ENCODE data around the gene COL8A1. TPM values are rescaled to one million over a fixed set of nuclear protein-coding genes. Genes with fewer than 3 reads are reported as not detected.

Gene COL8A1
- total RNA-seq, 1 experiment from 2014 or later = 0.07 TPM

DNA sequence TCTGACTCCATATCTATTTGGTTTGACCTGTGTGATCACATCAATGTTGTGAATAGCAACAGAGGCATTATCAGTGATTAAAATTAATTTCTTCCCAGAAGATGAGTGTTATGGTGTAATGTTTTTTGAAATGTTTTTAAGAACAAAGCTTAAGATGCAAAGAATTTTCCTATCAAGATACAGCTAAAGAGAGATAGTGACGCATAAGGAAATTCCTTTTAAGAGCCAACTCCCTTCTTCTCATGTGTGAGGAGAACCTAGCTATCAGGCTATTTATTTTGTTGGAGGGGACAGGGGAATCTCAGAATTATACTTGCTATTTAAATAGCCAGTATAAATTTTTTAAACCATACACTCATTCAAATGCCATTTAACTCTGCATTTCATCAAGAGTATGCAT is 71.3 kb downstream of the COL8A1 start (continued):
- TF ChIP-seq, protein P1, sequence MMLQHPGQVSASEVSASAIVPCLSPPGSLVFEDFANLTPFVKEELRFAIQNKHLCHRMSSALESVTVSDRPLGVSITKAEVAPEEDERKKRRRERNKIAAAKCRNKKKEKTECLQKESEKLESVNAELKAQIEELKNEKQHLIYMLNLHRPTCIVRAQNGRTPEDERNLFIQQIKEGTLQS (IDR thresholded peaks at IDR 0.05) = no peak
- TF ChIP-seq CEBPB (IDR thresholded peaks at IDR 0.05; ENCODE audit: low read depth) = no peak
- no peak for TF ChIP-seq SRF (IDR thresholded peaks at IDR 0.05; ENCODE audit: low read depth)
- no peak for TF ChIP-seq RAD21 (IDR thresholded peaks at IDR 0.05; ENCODE audit: low read depth)
- TF ChIP-seq FOSL1 (IDR thresholded peaks at IDR 0.05; ENCODE audit: low read depth) = no peak

GRCh38 chr3:99710094-99710493 is 71.7 kb downstream of the COL8A1 start:
- intact Hi-C loops (cut with micrococcal nuclease) = loop anchor here (5.0 kb wide), 1 partner anchor 268 kb away; no protein-coding TSS in a partner anchor
- TF ChIP-seq EZH2phosphoT487 (IDR thresholded peaks at IDR 0.05; ENCODE audit: borderline replicate concordance) = no peak
- no peak for TF ChIP-seq POLR2A (IDR thresholded peaks at IDR 0.05; ENCODE audit: borderline replicate concordance, extremely low read depth, insufficient read depth, insufficient read length)
- TF ChIP-seq JUND (IDR thresholded peaks at IDR 0.05) = no peak
- TF ChIP-seq CEBPB (IDR thresholded peaks at IDR 0.05; ENCODE audit: low read depth) = no peak
- no peak for TF ChIP-seq RAD21 (IDR thresholded peaks at IDR 0.05; ENCODE audit: low read depth)
- TF ChIP-seq TCF7L2 (IDR thresholded peaks at IDR 0.05; ENCODE audit: borderline replicate concordance, extremely low read depth, insufficient read depth, insufficient read length) = no peak
- TF ChIP-seq, protein P1 (IDR thresholded peaks at IDR 0.05) = no peak
- TF ChIP-seq SIN3A (IDR thresholded peaks at IDR 0.05; ENCODE audit: low read depth) = no peak
- TF ChIP-seq EZH2 (IDR thresholded peaks at IDR 0.05) = no peak
- TF ChIP-seq, protein P2, sequence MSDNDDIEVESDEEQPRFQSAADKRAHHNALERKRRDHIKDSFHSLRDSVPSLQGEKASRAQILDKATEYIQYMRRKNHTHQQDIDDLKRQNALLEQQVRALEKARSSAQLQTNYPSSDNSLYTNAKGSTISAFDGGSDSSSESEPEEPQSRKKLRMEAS (IDR thresholded peaks at IDR 0.05) = no peak
- TF ChIP-seq REST (IDR thresholded peaks at IDR 0.05; ENCODE audit: low read depth) = no peak
- no peak for TF ChIP-seq SP1 (IDR thresholded peaks at IDR 0.05; ENCODE audit: low read depth)
- TF ChIP-seq CBX3 (IDR thresholded peaks at IDR 0.05; ENCODE audit: low read depth) = no peak
- TF ChIP-seq, protein P3, sequence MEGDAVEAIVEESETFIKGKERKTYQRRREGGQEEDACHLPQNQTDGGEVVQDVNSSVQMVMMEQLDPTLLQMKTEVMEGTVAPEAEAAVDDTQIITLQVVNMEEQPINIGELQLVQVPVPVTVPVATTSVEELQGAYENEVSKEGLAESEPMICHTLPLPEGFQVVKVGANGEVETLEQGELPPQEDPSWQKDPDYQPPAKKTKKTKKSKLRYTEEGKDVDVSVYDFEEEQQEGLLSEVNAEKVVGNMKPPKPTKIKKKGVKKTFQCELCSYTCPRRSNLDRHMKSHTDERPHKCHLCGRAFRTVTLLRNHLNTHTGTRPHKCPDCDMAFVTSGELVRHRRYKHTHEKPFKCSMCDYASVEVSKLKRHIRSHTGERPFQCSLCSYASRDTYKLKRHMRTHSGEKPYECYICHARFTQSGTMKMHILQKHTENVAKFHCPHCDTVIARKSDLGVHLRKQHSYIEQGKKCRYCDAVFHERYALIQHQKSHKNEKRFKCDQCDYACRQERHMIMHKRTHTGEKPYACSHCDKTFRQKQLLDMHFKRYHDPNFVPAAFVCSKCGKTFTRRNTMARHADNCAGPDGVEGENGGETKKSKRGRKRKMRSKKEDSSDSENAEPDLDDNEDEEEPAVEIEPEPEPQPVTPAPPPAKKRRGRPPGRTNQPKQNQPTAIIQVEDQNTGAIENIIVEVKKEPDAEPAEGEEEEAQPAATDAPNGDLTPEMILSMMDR (IDR thresholded peaks at IDR 0.05 in 2 of 3, conservative IDR thresholded peaks at IDR 0.05 in 1 of 3; ENCODE audit: borderline replicate concordance in 1 of 3, insufficient read depth in 1 of 3, low read depth in 2 of 3, low read length in 2 of 3) = no peak
- ATAC-seq (no peak), DNase-seq (ENCODE audit: low read depth, low spot score) (no peak)
- no peaks in the 10 kb centered on the region for H3K4me1 ChIP-seq (ENCODE audit: control insufficient read depth in 1 of 2, insufficient read depth in 2 of 2, low read length in 2 of 2)
- H2AFZ ChIP-seq (ENCODE audit: low read depth, low read length, poor library complexity, severe bottlenecking) = no peak overlapping the region
- BruUV-seq (replicated peaks) = no TSS peak
- ChIA-PET POLR2A (no interaction called here), RAD21 (ENCODE audit: low non-redundant PET in 1 of 2, low total read pairs in 2 of 2, uncharacterized antibody in 2 of 2, unreplicated experiment in 2 of 2) (no interaction called here), CTCF (no interaction called here)
- H3K4me2 ChIP-seq (ENCODE audit: low read length) = no peak overlapping the region
- peaks cover 48% of the 10 kb centered on the region for H3K27me3 ChIP-seq (ENCODE audit: insufficient read depth, low read length)
- no peaks in the 10 kb centered on the region for H3K9me3 ChIP-seq (ENCODE audit: control insufficient read depth in 1 of 2, insufficient read depth in 1 of 2, low read depth in 1 of 2, low read length in 2 of 2)
- no peaks in the 10 kb centered on the region for H3K36me3 ChIP-seq (ENCODE audit: control insufficient read depth in 1 of 2, insufficient read depth in 2 of 2, low read length in 2 of 2)
- H3K9me2 ChIP-seq (ENCODE audit: insufficient read depth) = no peaks in the 10 kb centered on the region
- no peaks in the 10 kb centered on the region for H4K20me1 ChIP-seq (ENCODE audit: insufficient read depth)
- no peak overlapping the region for H3K9ac ChIP-seq (ENCODE audit: low read length)
- H3K27ac ChIP-seq (ENCODE audit: low read depth, low read length) = no peak overlapping the region
- H3K79me2 ChIP-seq (ENCODE audit: insufficient read depth, low read length) = no peaks in the 10 kb centered on the region
- no peak overlapping the region for H3K4me3 ChIP-seq (replicated peaks in 1 of 2; ENCODE audit: low read depth in 1 of 2, low read length in 2 of 2)

Data from HCT116 (cell line).